PC-9 (cell line): ENCODE measurements around the gene ADAMTS12. TPM values are rescaled to one million over a fixed set of nuclear protein-coding genes. Genes with fewer than 3 reads are reported as not detected.
"Not testable (repeated sequence)": the region's sequence is repeated elsewhere in the genome, so short reads cannot be mapped to it uniquely, and the experiment has no call there.

ENCODE experiments used
- BruUV-seq: library from RNA; stranded (reverse); fragments of 400-500 nt; replicated peaks from 2 replicates; lab custom pipeline; 2021; lab: Mats Ljungman, UMichigan
- CTCF ChIA-PET: fragments of 300-600 bp; sonication (Branson Sonifier 250); formaldehyde crosslinking; loops from one replicate; lab custom pipeline; 2022; ENCODE audit warnings: antibody characterized with exemption; lab: Charles Lee
- POLR2A ChIA-PET: fragments of 300-600 bp; sonication (Branson Sonifier 250); formaldehyde crosslinking; loops from one replicate; lab custom pipeline; 2022; ENCODE audit warnings: antibody characterized with exemption; ENCODE audit not compliant: unreplicated experiment; lab: Charles Lee
- DNase-seq, 2 experiments: peaks; one replicate each; pipeline versions ENCODE4 v3.0.0 to v3.0.0-alpha.2; 2015 to 2022; ENCODE audit warnings: mixed read lengths in 1 of 2
- H2AFZ ChIP-seq: fragments of 200-600 bp; sonication (generic); 2 replicates; pipeline ENCODE4 v1.8.1; 2017; ENCODE audit warnings: antibody characterized with exemption
- H3F3A ChIP-seq: fragments of 200-600 bp; sonication (generic); 2 replicates; pipeline ENCODE4 v1.8.1; 2017; ENCODE audit warnings: antibody characterized with exemption, mild to moderate bottlenecking, low read depth; ENCODE audit not compliant: insufficient read depth
- H3K27ac ChIP-seq: fragments of 200-600 bp; sonication (generic); 2 replicates; pipeline ENCODE4 v1.6.1; 2016; ENCODE audit warnings: mixed run types
- H3K27me3 ChIP-seq: fragments of 200-600 bp; sonication (generic); 2 replicates; pipeline ENCODE4 v1.6.1; 2016; ENCODE audit warnings: low read depth, mixed run types; ENCODE audit not compliant: insufficient read depth
- H3K36me3 ChIP-seq: fragments of 200-600 bp; sonication (generic); 2 replicates; pipeline ENCODE4 v1.6.1; 2016; ENCODE audit warnings: low read depth, mixed run types
- H3K4me1 ChIP-seq: fragments of 200-600 bp; sonication (generic); replicated peaks from 2 replicates; pipeline ENCODE4 v1.6.1; 2016; ENCODE audit warnings: mixed run types; ENCODE audit not compliant: insufficient read depth
- H3K4me2 ChIP-seq: fragments of 200-600 bp; sonication (generic); 2 replicates; pipeline ENCODE4 v1.6.1; 2017; ENCODE audit warnings: mixed run types
- H3K4me3 ChIP-seq: fragments of 200-600 bp; sonication (generic); 2 replicates; pipeline ENCODE4 v1.6.1; 2016; ENCODE audit warnings: mixed run types
- H3K79me2 ChIP-seq: fragments of 200-600 bp; sonication (generic); 2 replicates; pipeline ENCODE4 v1.6.1; 2017; ENCODE audit warnings: low read depth, mixed run types
- H3K9me2 ChIP-seq: fragments of 200-600 bp; sonication (generic); 2 replicates; pipeline ENCODE4 v1.8.1; 2017; ENCODE audit warnings: mild to moderate bottlenecking; ENCODE audit not compliant: insufficient read depth
- H3K9me3 ChIP-seq: fragments of 200-600 bp; sonication (generic); 2 replicates; pipeline ENCODE4 v1.8.1; 2016; ENCODE audit warnings: low read depth; ENCODE audit not compliant: insufficient read depth
- H4K20me1 ChIP-seq: fragments of 200-600 bp; sonication (generic); 2 replicates; pipeline ENCODE4 v1.8.1; 2017; ENCODE audit not compliant: insufficient read depth
- EZH2 ChIP-seq: fragments of 200-600 bp; sonication (generic); IDR thresholded peaks from 2 replicates; pipeline ENCODE4 v1.8.0; 2017; ENCODE audit warnings: antibody characterized with exemption, low read depth
- intact Hi-C: fragments of 100-400 bp; cut with micrococcal nuclease; formaldehyde crosslinking; loops from one replicate; pipeline ENCODE4 v1.10.0; 2022; ENCODE audit not compliant: unreplicated experiment
- total RNA-seq: library from RNA; stranded (reverse); gene quantifications from 2 replicates; pipeline ENCODE4 v1.2.3, GENCODE V29; 2021
- TF ChIP-seq, protein P1 (sequence below): fragments of 200-600 bp; sonication (generic); conservative IDR thresholded peaks from 2 replicates; pipeline ENCODE4 v1.6.1; 2017; ENCODE audit warnings: mixed run types, antibody characterized with exemption, mild to moderate bottlenecking, moderate library complexity

Gene ADAMTS12
- total RNA-seq, 1 experiment from 2014 or later, result 103 TPM

DNA sequence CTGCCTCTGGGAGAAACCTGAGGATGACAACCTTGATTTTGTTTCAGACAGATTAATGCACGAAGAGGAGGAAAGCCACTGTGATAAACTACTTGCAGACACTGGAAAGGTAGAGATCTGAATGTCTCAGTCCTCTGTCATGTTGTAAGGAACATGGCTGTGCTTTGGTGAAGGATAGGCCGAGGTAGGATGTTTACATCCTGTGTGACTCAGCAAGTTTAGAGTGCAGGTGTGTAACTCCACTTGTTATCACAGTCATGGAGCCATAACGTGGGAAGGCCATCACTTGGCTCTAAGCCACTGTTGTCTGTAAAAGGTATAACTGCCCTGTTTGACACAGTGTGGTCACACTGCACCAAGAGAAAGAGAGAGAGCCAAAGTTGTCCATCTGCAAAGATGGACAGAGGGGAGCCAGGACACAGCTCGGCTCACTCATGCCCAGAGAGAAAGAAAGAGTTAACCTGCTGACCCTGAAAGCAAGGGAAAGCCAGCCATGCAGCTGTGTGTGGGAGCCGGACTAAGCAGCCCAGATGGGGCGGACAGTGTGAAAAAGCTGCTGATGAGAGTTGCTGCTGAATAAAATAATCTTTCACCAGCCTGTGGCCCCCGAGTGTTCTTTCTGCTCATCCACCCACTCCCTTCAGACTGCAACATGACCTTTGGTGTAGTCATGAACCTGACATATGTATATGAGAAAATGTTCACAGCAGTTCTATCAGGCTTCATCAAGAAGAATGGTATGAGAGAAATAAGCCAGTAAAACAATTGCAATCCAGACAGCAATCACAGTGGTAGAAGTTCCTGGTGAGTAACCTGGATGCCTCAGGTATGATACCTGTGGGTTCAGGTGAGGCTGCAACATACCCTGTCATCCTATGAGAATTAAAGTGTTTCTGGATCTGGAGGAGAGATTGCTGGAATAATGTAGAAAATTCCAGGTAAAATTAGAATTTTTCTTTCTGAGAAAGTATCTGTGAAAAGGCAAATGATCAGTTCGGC, 335.2 kb downstream of the ADAMTS12 start:
- Histone ChIP-seq H3K27ac (no peak overlapping the region), H3K4me1 (no peaks in the 10 kb centered on the region), H4K20me1 (no peaks in the 10 kb centered on the region), H3K27me3 (no peaks in the 10 kb centered on the region), H3K9me3 (no peaks in the 10 kb centered on the region), H3K79me2 (no peaks in the 10 kb centered on the region), H3F3A (no peaks in the 10 kb centered on the region), H3K4me2 (no peak overlapping the region), H3K4me3 (no peak overlapping the region), H3K36me3 (peaks cover 3% of the 10 kb centered on the region; the same call in 1 of the 2 replicates), H3K9me2 (no peaks in the 10 kb centered on the region), H2AFZ (no peak overlapping the region)
- TF ChIP-seq EZH2, result no peak
- TF ChIP-seq, protein P1, sequence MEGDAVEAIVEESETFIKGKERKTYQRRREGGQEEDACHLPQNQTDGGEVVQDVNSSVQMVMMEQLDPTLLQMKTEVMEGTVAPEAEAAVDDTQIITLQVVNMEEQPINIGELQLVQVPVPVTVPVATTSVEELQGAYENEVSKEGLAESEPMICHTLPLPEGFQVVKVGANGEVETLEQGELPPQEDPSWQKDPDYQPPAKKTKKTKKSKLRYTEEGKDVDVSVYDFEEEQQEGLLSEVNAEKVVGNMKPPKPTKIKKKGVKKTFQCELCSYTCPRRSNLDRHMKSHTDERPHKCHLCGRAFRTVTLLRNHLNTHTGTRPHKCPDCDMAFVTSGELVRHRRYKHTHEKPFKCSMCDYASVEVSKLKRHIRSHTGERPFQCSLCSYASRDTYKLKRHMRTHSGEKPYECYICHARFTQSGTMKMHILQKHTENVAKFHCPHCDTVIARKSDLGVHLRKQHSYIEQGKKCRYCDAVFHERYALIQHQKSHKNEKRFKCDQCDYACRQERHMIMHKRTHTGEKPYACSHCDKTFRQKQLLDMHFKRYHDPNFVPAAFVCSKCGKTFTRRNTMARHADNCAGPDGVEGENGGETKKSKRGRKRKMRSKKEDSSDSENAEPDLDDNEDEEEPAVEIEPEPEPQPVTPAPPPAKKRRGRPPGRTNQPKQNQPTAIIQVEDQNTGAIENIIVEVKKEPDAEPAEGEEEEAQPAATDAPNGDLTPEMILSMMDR, result no peak
- DNase-seq, result no peak
- ChIA-PET CTCF (no interaction called here), POLR2A (no interaction called here)
- intact Hi-C loops, result loop anchor here (10.0 kb wide), 1 partner anchor 378 kb away; the partner anchor contains the start of gene RXFP3
- BruUV-seq, result no TSS peak

DNA sequence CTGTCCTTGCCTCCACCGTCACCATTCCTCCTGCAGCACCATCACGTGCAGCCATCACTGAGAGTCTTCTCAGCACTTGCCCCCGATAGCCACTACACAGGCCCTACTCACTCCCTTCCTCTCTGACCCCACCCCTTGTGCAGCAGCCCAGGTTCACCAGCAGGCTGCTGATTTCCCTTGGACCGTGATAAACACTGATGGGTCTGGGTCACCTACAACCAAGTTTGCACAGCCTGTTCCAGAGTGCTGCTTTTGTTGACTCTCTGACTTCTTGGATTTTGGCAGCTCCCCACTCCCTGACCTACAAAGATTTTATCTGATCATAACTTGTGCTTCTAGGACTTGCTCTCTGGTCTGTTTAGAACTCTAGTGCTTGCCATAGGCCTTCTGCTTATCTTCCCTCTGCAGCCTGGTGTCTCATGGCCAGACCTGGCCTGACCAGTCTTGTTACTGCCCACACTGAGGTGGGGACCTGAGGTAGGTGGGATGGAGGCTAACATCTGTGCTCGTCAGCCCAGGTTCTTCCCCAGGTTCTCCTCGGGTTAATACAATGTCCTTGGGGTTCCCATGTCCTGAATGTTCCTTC, 341.7 kb downstream of the ADAMTS12 start:
- no peak overlapping the region for H3K4me3 ChIP-seq
- TF ChIP-seq EZH2, result no peak
- TF ChIP-seq, protein P1, result no peak
- no peaks in the 10 kb centered on the region for H3F3A ChIP-seq
- H3K27ac ChIP-seq, result no peak overlapping the region
- no peak overlapping the region for H2AFZ ChIP-seq
- H3K27me3 ChIP-seq, result no peaks in the 10 kb centered on the region
- intact Hi-C loops, result loop anchor here (10.0 kb wide), 1 partner anchor 385 kb away; the partner anchor contains the start of gene RXFP3
- 0 out of 2 replicates have a peak, but pooled peaks cover 9% of the 10 kb centered on the region for H3K36me3 ChIP-seq
- CTCF ChIA-PET, result no interaction called here
- no peaks in the 10 kb centered on the region for H3K9me2 ChIP-seq
- no TSS peak for BruUV-seq
- no peaks in the 10 kb centered on the region for H3K9me3 ChIP-seq
- POLR2A ChIA-PET, result no interaction called here
- no peak for DNase-seq
- no peaks in the 10 kb centered on the region for H3K79me2 ChIP-seq
- H4K20me1 ChIP-seq, result no peaks in the 10 kb centered on the region
- H3K4me2 ChIP-seq, result no peak overlapping the region
- no peaks in the 10 kb centered on the region for H3K4me1 ChIP-seq

DNA sequence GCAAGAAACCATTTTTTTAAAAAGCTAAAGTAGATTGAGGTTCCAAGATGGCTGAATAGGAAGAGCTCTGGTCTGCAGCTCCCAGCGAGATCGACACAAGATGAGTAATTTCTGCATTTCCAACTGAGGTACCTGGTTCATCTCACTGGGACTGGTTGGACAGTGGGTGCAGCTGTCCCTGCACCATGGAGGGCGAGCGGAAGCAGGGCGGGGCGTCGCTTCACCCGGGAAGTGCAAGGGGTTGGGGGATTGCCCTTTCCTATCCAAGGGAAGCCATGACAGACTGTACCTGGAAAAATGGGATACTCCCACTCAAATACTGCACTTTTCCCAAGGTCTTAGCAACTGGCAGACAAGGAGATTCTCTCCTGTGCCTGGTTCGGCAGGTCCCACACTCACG, 352.0 kb downstream of the ADAMTS12 start:
- H3F3A ChIP-seq, H4K20me1 ChIP-seq, H3K27me3 ChIP-seq, H3K27ac ChIP-seq, H3K4me1 ChIP-seq, DNase-seq, H3K79me2 ChIP-seq, H3K4me2 ChIP-seq, POLR2A ChIA-PET, H2AFZ ChIP-seq, H3K9me2 ChIP-seq, H3K9me3 ChIP-seq, H3K36me3 ChIP-seq, intact Hi-C loops, BruUV-seq, CTCF ChIA-PET, H3K4me3 ChIP-seq: not testable (repeated sequence)
